ENCODE data around the gene SPATS2L. TPM values are rescaled to one million over a fixed set of nuclear protein-coding genes. Genes with fewer than 3 reads are reported as not detected.

Gene SPATS2L
- total and polyA plus RNA-seq, 8 donors = 81.2 to 96.7 (median 91.2) TPM

- no peak for TF ChIP-seq CTCF (IDR thresholded peaks at IDR 0.05)
- intact Hi-C loops (cut with DNase I) = no loop called here
- ATAC-seq (no peak), DNase-seq (no peak)
- no peak overlapping the region for H3K27ac ChIP-seq
- no peaks in the 10 kb centered on the region for H3K27me3 ChIP-seq
- no peak overlapping the region for H3K4me3 ChIP-seq
- no peaks in the 10 kb centered on the region for H3K4me1 ChIP-seq
- H3K36me3 ChIP-seq = no peaks in the 10 kb centered on the region
- no peaks in the 10 kb centered on the region for H3K9me3 ChIP-seq
These were observed 24.5 kb downstream of the SPATS2L start for GRCh38 chr2:200331061-200331400.

- H3K9me3 ChIP-seq = no peaks in the 10 kb centered on the region
- no peak overlapping the region for H3K4me3 ChIP-seq
- DNase-seq = no peak
- no peak overlapping the region for H3K27ac ChIP-seq
- TF ChIP-seq CTCF (IDR thresholded peaks at IDR 0.05) = no peak
- H3K36me3 ChIP-seq = no peaks in the 10 kb centered on the region
- H3K27me3 ChIP-seq = no peaks in the 10 kb centered on the region
- ATAC-seq = no peak
- peaks cover 5 to 23% of the 10 kb centered on the region in 2 donors for H3K4me1 ChIP-seq
- intact Hi-C loops (cut with DNase I) = no loop called here
These were observed 29.2 kb downstream of the SPATS2L start for GRCh38 chr2:200335657-200336056.

GRCh38 chr2:200336980-200337615 is 30.6 kb downstream of the SPATS2L start:
- DNase-seq (no peak), ATAC-seq (no peak)
- Histone ChIP-seq H3K36me3 (no peaks in the 10 kb centered on the region), H3K27me3 (no peaks in the 10 kb centered on the region), H3K4me3 (no peak overlapping the region), H3K4me1 (peaks cover 5 to 23% of the 10 kb centered on the region in 2 donors), H3K27ac (peak overlapping the region in 1 of 2 donors; percentile 36), H3K9me3 (no peaks in the 10 kb centered on the region)
- intact Hi-C loops (cut with DNase I) = no loop called here
- no peak for TF ChIP-seq CTCF (IDR thresholded peaks at IDR 0.05)

GRCh38 chr2:200337621-200338020 is 31.1 kb downstream of the SPATS2L start:
- Histone ChIP-seq H3K27me3 (no peaks in the 10 kb centered on the region), H3K9me3 (no peaks in the 10 kb centered on the region), H3K4me3 (no peak overlapping the region), H3K4me1 (peaks cover 5 to 23% of the 10 kb centered on the region in 2 donors), H3K36me3 (no peaks in the 10 kb centered on the region), H3K27ac (peak overlapping the region in 1 of 2 donors; percentile 36)
- DNase-seq (no peak), ATAC-seq (peak; percentile 37)
- intact Hi-C loops (cut with DNase I) = no loop called here
- no peak for TF ChIP-seq CTCF (IDR thresholded peaks at IDR 0.05)

- ATAC-seq = peak; percentile 48
- peaks cover 5 to 23% of the 10 kb centered on the region in 2 donors for H3K4me1 ChIP-seq
These were observed 32.2 kb downstream of the SPATS2L start for GRCh38 chr2:200338692-200339091.

More at GRCh38 chr2:200338692-200339091, 32.2 kb downstream of the SPATS2L start:
- no peak for DNase-seq
- Histone ChIP-seq H3K9me3 (no peaks in the 10 kb centered on the region), H3K4me3 (no peak overlapping the region), H3K27me3 (no peaks in the 10 kb centered on the region), H3K36me3 (no peaks in the 10 kb centered on the region), H3K27ac (peak overlapping the region in 1 of 2 donors; percentile 36)
- no peak for TF ChIP-seq CTCF (IDR thresholded peaks at IDR 0.05)
- intact Hi-C loops (cut with DNase I) = no loop called here
